Measurements from ENCODE around the gene SNRPF. TPM values are rescaled to one million over a fixed set of nuclear protein-coding genes. Genes with fewer than 3 reads are reported as not detected.

Gene SNRPF
- polyA plus RNA-seq, 3 donors = 104 to 116 (median 111) TPM

- no peak for DNase-seq (ENCODE audit: low read depth in 3 of 3, low spot score in 2 of 3)
Observed at GRCh38 chr12:95857799-95858198, 953 bp upstream of the SNRPF start.

DNA sequence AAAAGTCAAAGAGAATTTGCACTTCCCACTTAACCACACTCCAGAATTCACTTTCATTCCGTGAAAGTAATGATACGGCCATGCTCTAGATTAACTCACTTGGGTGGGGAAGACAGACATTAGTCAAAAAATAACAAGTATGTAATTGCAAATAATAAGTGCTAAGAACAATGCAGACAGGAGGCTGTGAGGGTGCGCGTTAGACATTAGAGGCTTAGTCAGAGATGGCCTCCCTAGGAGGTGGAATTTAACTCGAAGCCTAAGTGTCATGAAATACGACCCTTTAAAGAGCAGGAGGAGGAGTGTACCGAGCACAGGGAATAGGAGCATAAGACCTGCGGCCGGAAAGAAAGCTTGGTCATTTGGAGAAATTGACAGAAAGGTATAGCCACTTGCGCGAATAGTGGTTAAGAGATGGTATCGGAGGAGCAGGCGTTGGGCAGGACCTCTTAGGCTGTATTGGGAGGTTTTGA lies 628 bp downstream of the SNRPF start:
- DNase-seq (ENCODE audit: low read depth in 3 of 3, low spot score in 2 of 3) = peak in 1 of 3 donors; percentile 37

DNA sequence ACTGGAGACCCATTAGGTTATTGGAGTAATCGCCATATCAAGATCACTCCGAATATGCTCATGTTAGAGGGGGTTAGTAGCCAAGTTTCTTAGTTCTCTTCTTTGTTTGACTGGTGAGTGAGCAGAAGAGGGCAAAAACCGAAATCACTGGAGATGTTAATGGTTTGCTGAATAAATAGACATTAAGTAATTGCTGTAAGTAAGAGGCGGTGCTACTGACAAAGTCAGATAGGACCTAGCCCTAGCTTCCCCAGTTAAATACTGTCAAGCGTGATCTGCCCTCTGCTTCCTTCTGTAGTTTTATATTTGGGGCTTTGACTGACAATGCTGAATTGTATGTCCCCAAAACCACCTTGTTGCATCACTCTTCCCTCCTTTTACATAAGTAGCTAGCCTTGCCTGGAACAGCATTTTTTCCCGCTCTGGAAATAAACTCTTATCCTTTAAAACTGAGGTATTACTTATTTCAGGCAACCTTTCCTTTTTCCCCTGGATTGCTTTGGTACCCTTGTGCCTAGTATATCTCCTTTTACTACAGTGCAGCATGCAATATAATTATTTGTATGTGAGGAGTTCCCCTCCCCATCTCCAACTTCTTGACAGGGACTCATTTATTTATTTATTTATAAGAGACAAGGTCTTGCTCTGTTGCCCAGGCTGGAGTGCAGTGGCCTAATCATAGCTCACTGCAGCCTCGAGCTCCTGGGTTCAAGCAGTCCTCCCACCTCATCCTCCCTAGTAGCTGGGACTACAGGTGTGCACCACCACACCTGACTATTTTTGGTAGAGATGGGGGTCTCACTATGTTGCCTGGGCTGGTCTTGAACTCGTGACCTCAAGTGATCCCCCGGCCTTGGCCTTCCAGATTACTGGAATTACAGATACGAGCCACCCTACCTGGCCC lies 1.4 kb downstream of the SNRPF start:
- DNase-seq (ENCODE audit: low read depth in 3 of 3, low spot score in 2 of 3) = no peak

DNA sequence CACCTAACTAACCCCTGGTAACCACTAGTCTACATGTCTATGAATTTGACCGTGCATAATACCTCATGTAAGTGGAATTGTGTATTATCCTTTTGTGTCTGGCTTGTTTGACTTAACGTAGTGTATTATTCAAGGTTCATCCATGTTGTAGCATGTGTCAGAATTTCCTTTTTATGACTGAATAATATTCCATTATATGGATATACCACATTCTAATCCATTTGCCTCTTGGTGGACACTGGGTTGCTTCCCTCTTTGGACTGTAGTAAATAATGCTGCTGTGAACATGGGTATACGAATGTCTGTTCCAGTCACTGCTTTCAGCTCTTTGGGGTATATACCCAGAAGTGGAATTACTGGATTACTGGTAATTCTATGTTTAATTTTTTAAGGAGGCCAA lies 3.3 kb downstream of the SNRPF start:
- no peak for DNase-seq (ENCODE audit: low read depth in 3 of 3, low spot score in 2 of 3)

GRCh38 chr12:95863337-95863736 lies 4.6 kb downstream of the SNRPF start:
- no peak for DNase-seq (ENCODE audit: low read depth in 3 of 3, low spot score in 2 of 3)

GRCh38 chr12:95870897-95871296 lies 12.1 kb downstream of the SNRPF start:
- no peak for DNase-seq (ENCODE audit: low read depth in 3 of 3, low spot score in 2 of 3)

GRCh38 chr12:95874452-95874851 lies 15.7 kb downstream of the SNRPF start:
- no peak for DNase-seq (ENCODE audit: low read depth in 3 of 3, low spot score in 2 of 3)

DNA sequence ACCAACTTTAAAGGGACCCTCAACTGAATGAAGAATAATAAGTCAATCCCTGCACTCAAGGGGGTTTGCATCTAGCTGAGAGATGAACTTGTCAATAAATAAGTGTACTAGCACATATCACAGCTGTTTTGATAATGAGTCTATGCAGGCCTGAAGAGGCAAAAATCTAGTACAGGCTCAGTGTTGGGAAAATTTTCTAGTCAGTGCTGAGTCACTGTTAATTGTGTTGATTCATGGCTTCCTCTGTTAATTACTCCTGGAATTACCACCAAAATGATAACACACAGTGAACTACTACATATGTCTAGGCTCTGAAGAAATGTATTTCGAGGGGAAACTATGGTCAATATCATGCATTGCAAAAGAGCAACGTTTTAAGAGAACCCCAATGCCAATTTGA lies 18.9 kb downstream of the SNRPF start:
- DNase-seq (ENCODE audit: low read depth in 3 of 3, low spot score in 2 of 3) = no peak

DNA sequence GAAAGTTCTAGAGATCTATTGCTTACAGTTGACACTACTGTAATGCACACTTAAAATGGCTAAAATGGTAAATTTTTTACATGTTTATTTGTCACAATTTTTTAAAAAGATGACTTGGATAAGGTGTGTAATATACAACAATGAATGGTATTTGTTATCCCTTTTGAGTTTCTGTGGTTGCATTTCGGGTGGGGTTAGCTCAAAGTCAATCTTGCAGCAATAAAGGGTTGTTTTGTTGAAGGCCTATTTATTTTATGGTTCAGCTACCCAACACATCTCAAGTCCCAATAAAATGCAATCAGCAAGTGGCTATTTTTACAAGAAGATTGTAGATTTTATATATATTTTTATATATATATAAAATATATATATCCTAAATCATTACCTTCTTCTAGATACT lies 22.1 kb downstream of the SNRPF start:
- no peak for DNase-seq (ENCODE audit: low read depth in 3 of 3, low spot score in 2 of 3)

DNA sequence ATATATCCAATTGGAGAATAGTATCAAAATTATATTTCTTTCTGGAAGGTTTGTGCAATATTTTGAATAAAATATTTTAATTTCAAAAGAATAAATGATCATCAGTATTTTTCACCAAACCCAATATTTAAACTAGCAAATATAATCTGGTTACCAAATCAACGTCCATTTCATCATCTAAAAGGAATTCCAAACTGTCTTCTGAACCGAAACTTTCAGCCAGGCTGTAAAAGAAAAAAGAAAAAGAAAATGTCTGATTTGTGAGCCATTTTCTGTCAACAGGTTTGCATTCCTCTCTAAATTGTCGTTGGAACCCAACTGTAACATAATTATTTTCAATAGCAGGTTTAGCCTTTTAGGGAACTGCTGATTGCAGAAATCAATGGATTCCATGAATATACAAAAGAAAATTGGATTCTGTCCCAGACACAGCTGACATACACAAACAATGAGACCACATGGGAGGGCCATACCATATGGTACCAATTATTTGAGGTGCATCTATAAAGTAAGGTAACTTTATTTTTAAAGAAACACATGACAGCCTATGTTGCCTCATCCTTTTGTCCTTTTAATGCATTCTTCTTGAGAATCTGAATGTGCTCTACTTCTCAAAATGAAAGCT lies 22.7 kb downstream of the SNRPF start:
- DNase-seq (ENCODE audit: low read depth in 3 of 3, low spot score in 2 of 3) = no peak

DNA sequence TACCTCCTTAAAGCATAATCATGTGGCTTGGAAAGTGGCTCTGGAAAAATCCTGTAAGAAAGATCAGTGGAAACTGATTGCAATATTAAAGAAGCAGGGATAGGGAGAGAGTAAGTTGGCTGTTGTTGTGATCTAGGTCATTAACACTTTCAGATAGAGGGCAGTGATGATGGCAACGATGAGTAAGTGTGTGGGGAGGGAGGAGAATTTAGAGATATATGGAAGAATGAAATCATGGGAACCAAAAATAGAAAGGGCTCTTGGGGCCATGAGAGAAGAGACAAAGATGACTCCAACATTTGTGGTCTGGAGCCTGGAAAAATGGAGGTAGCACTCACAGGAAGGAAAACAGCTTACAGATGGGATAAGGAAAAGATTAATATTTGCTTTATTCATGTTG lies 23.3 kb downstream of the SNRPF start:
- no peak for DNase-seq (ENCODE audit: low read depth in 3 of 3, low spot score in 2 of 3)

DNA sequence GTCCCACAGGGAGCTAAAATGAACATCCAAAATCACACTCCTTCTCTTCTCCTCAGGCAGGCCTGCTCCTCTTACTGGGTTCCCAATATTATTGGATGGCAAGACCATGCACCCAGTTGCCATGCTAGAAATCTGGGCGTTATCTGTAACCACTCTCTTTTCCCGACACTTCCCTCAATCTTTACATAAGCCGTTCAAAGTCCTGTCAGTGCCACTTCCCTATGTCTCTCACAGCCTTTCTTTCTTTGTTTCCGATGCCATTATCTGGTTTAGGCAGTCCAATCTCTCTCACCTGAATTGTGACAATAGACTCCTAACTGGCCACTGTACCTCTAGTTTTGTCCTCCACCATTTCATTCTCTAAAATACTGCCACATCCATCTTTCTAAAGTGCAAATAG lies 24.1 kb downstream of the SNRPF start:
- no peak for DNase-seq (ENCODE audit: low read depth in 3 of 3, low spot score in 2 of 3)

- DNase-seq (ENCODE audit: low read depth in 3 of 3, low spot score in 2 of 3) = no peak
Observed at GRCh38 chr12:95884998-95885397, 26.2 kb downstream of the SNRPF start.

DNA sequence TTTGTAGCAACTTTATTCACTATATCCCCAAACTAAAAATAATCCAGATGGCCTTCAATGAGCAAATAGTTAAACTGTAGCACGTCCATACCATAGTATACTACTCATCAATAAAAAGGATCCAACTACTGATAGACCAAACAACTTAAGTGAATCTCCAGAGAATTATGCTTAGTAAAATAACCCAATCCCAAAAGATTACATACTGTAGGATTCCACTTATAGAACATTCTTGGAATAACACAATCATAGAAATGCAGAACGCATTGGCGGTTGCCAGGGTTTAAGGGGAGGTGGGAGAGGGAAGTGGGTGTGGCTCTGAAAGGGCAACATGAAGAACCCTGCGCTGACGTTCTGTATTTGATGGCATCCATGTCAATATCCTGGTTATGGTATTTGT lies 28.6 kb downstream of the SNRPF start:
- DNase-seq (ENCODE audit: low read depth in 3 of 3, low spot score in 2 of 3) = no peak

- DNase-seq (ENCODE audit: low read depth in 3 of 3, low spot score in 2 of 3) = no peak
Observed at GRCh38 chr12:95890958-95891357, 32.2 kb downstream of the SNRPF start.

DNA sequence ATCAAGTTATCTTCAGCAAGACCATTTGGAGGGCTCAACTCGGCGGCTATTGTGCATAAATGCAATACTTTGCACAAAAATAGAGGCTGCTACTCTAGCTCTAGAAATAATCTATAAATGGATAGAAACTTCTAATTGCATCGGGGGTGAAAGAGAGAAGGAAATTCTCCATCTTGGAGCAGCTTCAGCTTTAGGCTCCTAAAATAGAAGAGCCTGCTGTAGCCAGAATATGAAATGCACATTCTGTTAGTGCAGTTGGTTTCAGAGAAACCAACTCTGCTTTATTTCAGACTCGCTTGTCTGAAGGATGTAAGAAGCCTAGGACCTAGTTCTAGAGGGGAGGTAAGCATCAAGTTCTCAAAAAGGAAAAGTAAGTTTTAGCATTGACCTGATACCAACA lies 38.1 kb downstream of the SNRPF start:
- DNase-seq (ENCODE audit: low read depth in 3 of 3, low spot score in 2 of 3) = no peak

DNA sequence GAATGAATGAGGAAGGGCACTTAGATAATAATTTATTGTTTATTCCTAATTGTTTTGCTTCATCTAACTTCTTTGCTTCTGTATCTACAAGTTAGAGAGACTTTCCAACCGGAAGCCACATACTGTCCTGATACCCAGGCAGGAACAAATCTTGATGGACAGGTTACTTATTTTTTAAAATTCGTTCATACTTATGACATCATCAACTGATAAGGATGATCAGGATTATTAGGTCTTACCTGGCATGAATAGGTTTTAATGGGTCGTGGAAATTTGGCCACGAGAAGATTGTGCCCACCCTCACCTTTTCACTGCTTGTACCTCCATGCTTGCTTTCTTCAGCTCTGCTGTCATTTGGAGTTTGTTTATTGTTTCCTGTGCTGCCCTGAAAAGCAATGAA lies 39.3 kb downstream of the SNRPF start:
- no peak for DNase-seq (ENCODE audit: low read depth in 3 of 3, low spot score in 2 of 3)

DNA sequence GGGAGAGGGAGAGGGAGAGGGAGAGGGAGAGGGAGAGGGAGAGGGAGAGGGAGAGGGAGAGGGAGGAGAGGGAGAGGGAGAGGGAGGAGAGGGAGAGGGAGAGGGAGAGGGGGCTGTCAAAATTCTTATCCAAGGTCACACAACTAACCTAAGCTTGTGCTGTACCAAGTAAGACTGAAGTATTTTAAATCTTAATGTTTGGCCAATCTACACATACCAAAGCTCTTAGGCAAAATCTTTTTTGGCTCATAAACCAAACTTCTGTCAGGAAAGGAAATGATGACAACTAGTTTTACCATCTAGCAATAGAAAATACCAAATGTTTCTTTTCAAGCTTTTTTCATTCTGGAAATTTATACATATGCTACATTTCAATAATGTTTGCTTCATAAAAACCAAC lies 49.8 kb downstream of the SNRPF start:
- DNase-seq (ENCODE audit: low read depth in 3 of 3, low spot score in 2 of 3) = no peak

DNA sequence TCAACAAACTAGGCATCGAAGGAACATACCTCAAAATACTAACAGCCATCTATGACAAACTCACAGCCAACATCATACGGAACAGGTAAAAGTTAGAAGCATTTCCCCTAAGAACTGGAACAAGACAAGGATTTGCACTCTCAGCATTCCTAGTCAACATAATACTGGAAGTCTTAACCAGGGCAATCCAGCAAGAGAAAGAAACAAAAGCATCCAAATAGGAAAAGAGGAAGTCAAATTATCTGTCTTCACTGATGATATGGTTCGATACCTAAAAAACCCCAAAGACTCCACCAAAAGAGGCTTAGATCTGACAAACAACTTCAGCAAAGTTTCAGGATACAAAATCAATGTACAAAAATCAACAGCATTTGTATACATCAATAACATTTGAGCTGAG lies 51.1 kb downstream of the SNRPF start:
- no peak for DNase-seq (ENCODE audit: low read depth in 3 of 3, low spot score in 2 of 3)
